VCaP (cell line): ENCODE data around the gene ARHGAP24.

Experiments used
- H3K27ac ChIP-seq: fragments of 450-650 bp; 2 replicates; pipeline ENCODE4 v1.5.1; 2017
- CTCF ChIP-seq: fragments of 450-650 bp; conservative IDR thresholded peaks from 2 replicates; pipeline ENCODE4 v1.5.1; 2017; ENCODE audit warnings: mild to moderate bottlenecking, moderate library complexity

The ARHGAP24 gene

GRCh38 chr4:85798012-85798770 is 323.2 kb downstream of the ARHGAP24 start:
- no peak for TF ChIP-seq CTCF
- H3K27ac ChIP-seq: no peak overlapping the region

- H3K27ac ChIP-seq: no peak overlapping the region
- no peak for TF ChIP-seq CTCF
Observed at GRCh38 chr4:85803856-85804255, 328.9 kb downstream of the ARHGAP24 start.

GRCh38 chr4:85805891-85806290 is 330.9 kb downstream of the ARHGAP24 start:
- TF ChIP-seq CTCF: no peak

GRCh38 chr4:85806334-85806733 is 331.4 kb downstream of the ARHGAP24 start:
- no peak overlapping the region for H3K27ac ChIP-seq
- no peak for TF ChIP-seq CTCF

More at GRCh38 chr4:85805891-85806290, 330.9 kb downstream of the ARHGAP24 start:
- H3K27ac ChIP-seq: no peak overlapping the region

- no peak overlapping the region for H3K27ac ChIP-seq
- TF ChIP-seq CTCF: no peak
Observed at GRCh38 chr4:85807247-85807950, 332.4 kb downstream of the ARHGAP24 start.

GRCh38 chr4:85808104-85808503 is 333.2 kb downstream of the ARHGAP24 start:
- TF ChIP-seq CTCF: no peak
- no peak overlapping the region for H3K27ac ChIP-seq

GRCh38 chr4:85808864-85809263 is 333.9 kb downstream of the ARHGAP24 start:
- no peak overlapping the region for H3K27ac ChIP-seq
- TF ChIP-seq CTCF: no peak
